A673 (cell line): Measurements from ENCODE around the gene GFRA3.

Experiments used
- CTCF ChIP-seq: fragments of 300-800, 200-600 bp; sonication (generic); conservative IDR thresholded peaks from 2 replicates; pipeline ENCODE4 v1.5.1; 2017; ENCODE audit warnings: low read depth, mild to moderate bottlenecking, antibody characterized with exemption, low read length, moderate library complexity, mixed read lengths
- EZH2 ChIP-seq: fragments of 200-600 bp; sonication (generic); IDR thresholded peaks from 2 replicates; pipeline ENCODE4 v1.6.1; 2017; ENCODE audit warnings: borderline replicate concordance, low read depth, mild to moderate bottlenecking, mixed read lengths, antibody characterized with exemption, low read length; ENCODE audit not compliant: poor library complexity, severe bottlenecking

DNA sequence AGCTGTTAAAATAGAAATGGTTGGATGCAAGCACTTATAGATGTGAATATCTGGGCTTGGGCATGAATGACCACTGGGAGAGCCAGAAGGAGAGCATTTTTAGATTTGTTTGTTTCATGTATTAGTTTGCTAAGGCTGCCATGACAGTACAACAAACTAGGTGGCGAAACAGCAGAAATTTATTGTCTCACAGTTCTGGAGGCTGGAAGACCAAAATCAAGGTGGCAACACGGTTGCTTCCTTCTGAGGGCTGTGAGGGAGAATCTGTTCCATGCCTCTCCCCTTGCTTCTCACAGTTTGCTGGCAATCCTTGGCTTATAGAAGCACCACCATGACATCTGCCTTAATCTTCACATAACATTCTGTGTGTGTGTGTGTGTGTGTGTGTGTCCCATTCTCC lies 41.1 kb downstream of the GFRA3 start:
- TF ChIP-seq CTCF (no peak), EZH2 (no peak)
